K562 (cell line): Measurements from ENCODE around the gene SPATA25.

Source experiments
- ASH1L ChIP-seq: fragments of 450-650 bp; IDR thresholded peaks from 2 replicates; pipeline ENCODE4 v1.6.1; 2018; ENCODE audit warnings: borderline replicate concordance, mild to moderate bottlenecking, low read depth; ENCODE audit not compliant: partially characterized antibody
- MAX ChIP-seq: sonication (generic); formaldehyde crosslinking; IDR thresholded peaks from 2 replicates; pipeline ENCODE4 v1.9.0; 2022; ENCODE audit warnings: mild to moderate bottlenecking, missing genetic modification reagents
- MYC ChIP-seq, 2 experiments: fragments of 250-450 bp in 1 of 2; sonication (Bioruptor Pico) in 1 of 2; IDR thresholded peaks; 2 replicates each; pipeline versions ENCODE4 v1.5.1 to v1.6.1; 2012 to 2021; ENCODE audit warnings: low read depth in 2 of 2, borderline replicate concordance in 1 of 2, improper control_type of control experiment in 1 of 2, low read length in 1 of 2, mild to moderate bottlenecking in 1 of 2, moderate library complexity in 1 of 2
- SRSF9 ChIP-seq: fragments of 200-400 bp; formaldehyde crosslinking; IDR thresholded peaks from 2 replicates; pipeline ENCODE4 v1.6.1; 2017; ENCODE audit warnings: low read depth, low read length, borderline replicate concordance
- ZFP36 ChIP-seq: fragments of 150-350 bp; IDR thresholded peaks from 2 replicates; pipeline ENCODE4 v1.6.1; 2018; ENCODE audit warnings: low read length, low read depth; ENCODE audit not compliant: partially characterized antibody
- ZNF23 ChIP-seq: fragments of 250-450 bp; sonication (Bioruptor Pico); IDR thresholded peaks from 2 replicates; pipeline ENCODE4 v1.4.0; 2020; ENCODE audit warnings: mild to moderate bottlenecking
- ZNF431 ChIP-seq: sonication (generic); formaldehyde crosslinking; IDR thresholded peaks from 2 replicates; pipeline ENCODE4 v1.8.0; 2022; ENCODE audit warnings: mild to moderate bottlenecking, missing genetic modification reagents

GRCh38 chr20:45890077-45890984 lies 2.9 kb upstream of the SPATA25 start:
- TF ChIP-seq MYC (IDR thresholded peaks at IDR 0.05; ENCODE audit: low read depth, low read length) (no peak), MYC (CRISPR knock-in tag; IDR thresholded peaks at IDR 0.05; ENCODE audit: borderline replicate concordance, low read depth) (no peak), SRSF9 (no peak), ZNF431 (CRISPR knock-in tag) (no peak), ZFP36 (no peak), ASH1L (no peak), MAX (CRISPR knock-in tag) (no peak), ZNF23 (CRISPR knock-in tag) (no peak)
